Body of pancreas (tissue), 4 donors: ENCODE data around the gene GDPD5. TPM values are rescaled to one million over a fixed set of nuclear protein-coding genes. Genes with fewer than 3 reads are reported as not detected.
A peak's percentile ranks its signal among the peaks of the same experiment; 100 is the strongest.

Experiments used
- ATAC-seq: fragments of 150-250 bp; one replicate; pipeline ENCODE4 v1.9.1; 2016
- DNase-seq, 4 donors: peaks; one replicate each; pipeline ENCODE4 v3.0.0-alpha.2; 2019
- H3K27ac ChIP-seq, 4 donors: fragments of 200-600 bp; sonication (generic); 1 replicate in 3 of 4; 2 replicates in 1 of 4; pipeline versions ENCODE4 v1.5.1 to v1.6.1; 2016 to 2019; ENCODE audit warnings: mild to moderate bottlenecking in 1 of 4, mixed read lengths in 1 of 4, moderate library complexity in 1 of 4
- H3K27me3 ChIP-seq, 2 donors: fragments of 200-600 bp; sonication (generic); one replicate each; pipeline ENCODE4 v1.6.0; 2016; ENCODE audit warnings: mild to moderate bottlenecking in 1 of 2
- H3K36me3 ChIP-seq, 2 donors: fragments of 200-600 bp; sonication (generic); replicated peaks in 1 of 2; 2 replicates each; pipeline ENCODE4 v1.5.1; 2016; ENCODE audit warnings: low read depth in 2 of 2; ENCODE audit not compliant: insufficient read depth in 1 of 2
- H3K4me1 ChIP-seq: fragments of 200-600 bp; sonication (generic); one replicate; pipeline ENCODE4 v1.6.0; 2016
- H3K4me3 ChIP-seq, 2 donors: fragments of 200-600 bp; sonication (generic); 1 replicate in 1 of 2; 2 replicates in 1 of 2; pipeline ENCODE4 v1.5.1; 2016 to 2019
- H3K9me3 ChIP-seq, 3 donors: fragments of 200-600 bp; sonication (generic); 1 replicate in 2 of 3; 2 replicates in 1 of 3; pipeline ENCODE4 v1.5.1; 2016
- CTCF ChIP-seq, 7 experiments: fragments of 450-650 bp in 4 of 7; fragments of 200-600 bp in 3 of 7; sonication (generic) in 3 of 7; IDR thresholded peaks; one replicate each; pipeline ENCODE4 v1.5.1; 2016 to 2019; ENCODE audit warnings: antibody characterized with exemption in 7 of 7
- POLR2A ChIP-seq, 3 donors: fragments of 450-650 bp; IDR thresholded peaks; one replicate each; pipeline ENCODE4 v1.6.1; 2016; ENCODE audit warnings: antibody characterized with exemption in 3 of 3, mild to moderate bottlenecking in 2 of 3
- WGBS, 2 donors: methylation state at CpG; one replicate each; pipeline ENCODE4 v1.1.5; 2017; 5-methylcytosine and 5-hydroxymethylcytosine counted together
- intact Hi-C: fragments of 100-400 bp; cut with DNase I; formaldehyde crosslinking; loops from one replicate; pipeline ENCODE4 v1.15.1; 2023
- total RNA-seq, 2 donors: library from RNA; depleted of rRNA; stranded (reverse); fragments of >200 nt; gene quantifications; one replicate each; pipeline ENCODE4 v1.1.0, GENCODE V29; 2016

Gene GDPD5
- total RNA-seq, 2 donors from 2014 or later, result 29.6 to 73.2 TPM

GRCh38 chr11:75461151-75461550 lies 64.6 kb downstream of the GDPD5 start:
- TF ChIP-seq CTCF (IDR thresholded peaks at IDR 0.05) (no peak), POLR2A (IDR thresholded peaks at IDR 0.05) (no peak)
- no peaks in the 10 kb centered on the region for H3K9me3 ChIP-seq
- H3K27me3 ChIP-seq, result no peaks in the 10 kb centered on the region
- 85 to 89% methylated on average over 6 of the region's 6 CpGs for WGBS, 2 donors
- H3K36me3 ChIP-seq, result no peaks in the 10 kb centered on the region
- H3K4me3 ChIP-seq, result no peak overlapping the region
- no peaks in the 10 kb centered on the region for H3K4me1 ChIP-seq
- DNase-seq, result no peak
- ATAC-seq, result no peak
- no peak overlapping the region for H3K27ac ChIP-seq
- intact Hi-C loops, result no loop called here

GRCh38 chr11:75456596-75457183 lies 69.1 kb downstream of the GDPD5 start:
- H3K4me3 ChIP-seq, result no peak overlapping the region
- no peaks in the 10 kb centered on the region for H3K27me3 ChIP-seq
- H3K27ac ChIP-seq, result no peak overlapping the region
- no peaks in the 10 kb centered on the region for H3K9me3 ChIP-seq
- DNase-seq (no peak), ATAC-seq (no peak)
- no peaks in the 10 kb centered on the region for H3K36me3 ChIP-seq
- intact Hi-C loops, result no loop called here
- WGBS, 2 donors, result 89 to 91% methylated on average over 13 to 14 of the region's 14 CpGs
- peaks cover 19% of the 10 kb centered on the region for H3K4me1 ChIP-seq
- TF ChIP-seq CTCF (IDR thresholded peaks at IDR 0.05) (no peak), POLR2A (IDR thresholded peaks at IDR 0.05) (no peak)

- peak in 3 of 4 donors; percentile 32 to 67 (median 60) for DNase-seq
These were observed 70.8 kb downstream of the GDPD5 start for GRCh38 chr11:75454987-75455386.

GRCh38 chr11:75453916-75454655 lies 71.7 kb downstream of the GDPD5 start:
- ATAC-seq (peak; percentile 44), DNase-seq (no peak)
- TF ChIP-seq POLR2A (IDR thresholded peaks at IDR 0.05), result no peak
- no peak for TF ChIP-seq CTCF (IDR thresholded peaks at IDR 0.05)
- Histone ChIP-seq H3K9me3 (no peaks in the 10 kb centered on the region), H3K36me3 (no peaks in the 10 kb centered on the region), H3K27me3 (no peaks in the 10 kb centered on the region), H3K4me3 (no peak overlapping the region), H3K27ac (peak overlapping the region in 1 of 4 donors; percentile 6), H3K4me1 (peaks cover 19% of the 10 kb centered on the region)
- intact Hi-C loops, result no loop called here
- WGBS, 2 donors, result 19 to 26% methylated on average over 9 of the region's 9 CpGs

More at GRCh38 chr11:75454987-75455386, 70.8 kb downstream of the GDPD5 start:
- no peak overlapping the region for H3K27ac ChIP-seq
- ATAC-seq, result peak; percentile 47
- no peaks in the 10 kb centered on the region for H3K9me3 ChIP-seq
- WGBS, 2 donors, result 47 to 55% methylated on average over 5 of the region's 5 CpGs
- intact Hi-C loops, result no loop called here
- H3K27me3 ChIP-seq, result no peaks in the 10 kb centered on the region
- H3K36me3 ChIP-seq, result no peaks in the 10 kb centered on the region
- peaks cover 19% of the 10 kb centered on the region for H3K4me1 ChIP-seq
- no peak for TF ChIP-seq CTCF (IDR thresholded peaks at IDR 0.05)
- no peak for TF ChIP-seq POLR2A (IDR thresholded peaks at IDR 0.05)
- H3K4me3 ChIP-seq, result no peak overlapping the region
